ENCODE results near the gene SYT1. TPM values are rescaled to one million over a fixed set of nuclear protein-coding genes. Genes with fewer than 3 reads are reported as not detected.

The SYT1 gene
- total RNA-seq, 1 donor from 2014 or later, result 33.2 TPM

- H3K4me3 Mint-ChIP-seq (ENCODE audit: unreplicated experiment), result no peak overlapping the region
- TF ChIP-seq EZH2 (IDR thresholded peaks at IDR 0.05; ENCODE audit: insufficient read depth, low read length), result no peak
- no peak for TF ChIP-seq CTCF (IDR thresholded peaks at IDR 0.05; ENCODE audit: insufficient read depth, low read depth, low read length)
- no peaks in the 10 kb centered on the region for H3K9me3 Mint-ChIP-seq (ENCODE audit: unreplicated experiment)
- DNase-seq (ENCODE audit: low read depth) (no peak), FAIRE-seq (no peak)
- Histone ChIP-seq H4K20me1 (ENCODE audit: insufficient read depth, low read length) (no peaks in the 10 kb centered on the region), H3K9ac (ENCODE audit: low read length) (no peak overlapping the region), H3K27ac (ENCODE audit: low read depth, low read length) (no peak overlapping the region), H3K4me1 (ENCODE audit: insufficient read depth, low read length) (no peaks in the 10 kb centered on the region), H3K4me3 (ENCODE audit: insufficient read depth, low read depth, low read length) (no peak overlapping the region), H3K79me2 (ENCODE audit: insufficient read depth, low read length) (no peaks in the 10 kb centered on the region), H2AFZ (ENCODE audit: low read depth, low read length) (no peak overlapping the region), H3K27me3 (ENCODE audit: insufficient read depth, low read length) (no peaks in the 10 kb centered on the region), H3K4me2 (ENCODE audit: low read length) (no peak overlapping the region), H3K36me3 (ENCODE audit: insufficient read depth, low read length) (no peaks in the 10 kb centered on the region), H3K9me3 (ENCODE audit: insufficient read depth, low read depth, low read length) (no peaks in the 10 kb centered on the region)
- no peaks in the 10 kb centered on the region for H3K36me3 Mint-ChIP-seq (ENCODE audit: low read depth, unreplicated experiment)
- H3K4me1 Mint-ChIP-seq (ENCODE audit: low read depth, unreplicated experiment), result no peaks in the 10 kb centered on the region
- H3K27ac Mint-ChIP-seq (ENCODE audit: unreplicated experiment), result no peak overlapping the region
- no peaks in the 10 kb centered on the region for H3K27me3 Mint-ChIP-seq (ENCODE audit: low read depth, unreplicated experiment)
Observed at GRCh38 chr12:79115743-79116142, 251.2 kb downstream of the SYT1 start.

GRCh38 chr12:79119796-79120195, 255.2 kb downstream of the SYT1 start:
- Histone ChIP-seq H2AFZ (ENCODE audit: low read depth, low read length) (no peak overlapping the region), H3K4me2 (ENCODE audit: low read length) (no peak overlapping the region), H4K20me1 (ENCODE audit: insufficient read depth, low read length) (no peaks in the 10 kb centered on the region), H3K9me3 (ENCODE audit: insufficient read depth, low read depth, low read length) (no peaks in the 10 kb centered on the region), H3K27ac (ENCODE audit: low read depth, low read length) (no peak overlapping the region), H3K4me1 (ENCODE audit: insufficient read depth, low read length) (no peaks in the 10 kb centered on the region), H3K36me3 (ENCODE audit: insufficient read depth, low read length) (no peaks in the 10 kb centered on the region), H3K9ac (ENCODE audit: low read length) (no peak overlapping the region), H3K27me3 (ENCODE audit: insufficient read depth, low read length) (no peaks in the 10 kb centered on the region), H3K79me2 (ENCODE audit: insufficient read depth, low read length) (no peaks in the 10 kb centered on the region), H3K4me3 (ENCODE audit: insufficient read depth, low read depth, low read length) (no peak overlapping the region)
- H3K36me3 Mint-ChIP-seq (ENCODE audit: low read depth, unreplicated experiment), result no peaks in the 10 kb centered on the region
- no peaks in the 10 kb centered on the region for H3K27me3 Mint-ChIP-seq (ENCODE audit: low read depth, unreplicated experiment)
- no peak overlapping the region for H3K27ac Mint-ChIP-seq (ENCODE audit: unreplicated experiment)
- DNase-seq (ENCODE audit: low read depth) (no peak), FAIRE-seq (no peak)
- no peaks in the 10 kb centered on the region for H3K9me3 Mint-ChIP-seq (ENCODE audit: unreplicated experiment)
- TF ChIP-seq CTCF (IDR thresholded peaks at IDR 0.05; ENCODE audit: insufficient read depth, low read depth, low read length) (no peak), EZH2 (IDR thresholded peaks at IDR 0.05; ENCODE audit: insufficient read depth, low read length) (no peak)
- H3K4me1 Mint-ChIP-seq (ENCODE audit: low read depth, unreplicated experiment), result no peaks in the 10 kb centered on the region
- no peak overlapping the region for H3K4me3 Mint-ChIP-seq (ENCODE audit: unreplicated experiment)

- no peaks in the 10 kb centered on the region for H3K4me1 ChIP-seq (ENCODE audit: insufficient read depth, low read length)
- Mint-ChIP-seq H3K9me3 (ENCODE audit: unreplicated experiment) (no peaks in the 10 kb centered on the region), H3K27me3 (ENCODE audit: low read depth, unreplicated experiment) (no peaks in the 10 kb centered on the region), H3K4me3 (ENCODE audit: unreplicated experiment) (no peak overlapping the region), H3K4me1 (ENCODE audit: low read depth, unreplicated experiment) (no peaks in the 10 kb centered on the region), H3K27ac (ENCODE audit: unreplicated experiment) (no peak overlapping the region), H3K36me3 (ENCODE audit: low read depth, unreplicated experiment) (peaks cover 3% of the 10 kb centered on the region)
- H3K4me3 ChIP-seq (ENCODE audit: insufficient read depth, low read depth, low read length), result no peak overlapping the region
- no peaks in the 10 kb centered on the region for H3K79me2 ChIP-seq (ENCODE audit: insufficient read depth, low read length)
- no peak overlapping the region for H3K4me2 ChIP-seq (ENCODE audit: low read length)
- DNase-seq (ENCODE audit: low read depth) (no peak), FAIRE-seq (no peak)
- no peaks in the 10 kb centered on the region for H3K27me3 ChIP-seq (ENCODE audit: insufficient read depth, low read length)
- TF ChIP-seq EZH2 (IDR thresholded peaks at IDR 0.05; ENCODE audit: insufficient read depth, low read length) (no peak), CTCF (IDR thresholded peaks at IDR 0.05; ENCODE audit: insufficient read depth, low read depth, low read length) (peak; percentile 35)
- H3K27ac ChIP-seq (ENCODE audit: low read depth, low read length), result no peak overlapping the region
- no peaks in the 10 kb centered on the region for H3K9me3 ChIP-seq (ENCODE audit: insufficient read depth, low read depth, low read length)
- no peak overlapping the region for H3K9ac ChIP-seq (ENCODE audit: low read length)
- no peaks in the 10 kb centered on the region for H3K36me3 ChIP-seq (ENCODE audit: insufficient read depth, low read length)
- no peak overlapping the region for H2AFZ ChIP-seq (ENCODE audit: low read depth, low read length)
- no peaks in the 10 kb centered on the region for H4K20me1 ChIP-seq (ENCODE audit: insufficient read depth, low read length)
Observed at GRCh38 chr12:79121486-79121885, 256.9 kb downstream of the SYT1 start.

Measured in astrocyte (in vitro differentiated cells and primary cell).